Chondrocyte (in vitro differentiated cells): ENCODE results near the gene RELB. TPM values are rescaled to one million over a fixed set of nuclear protein-coding genes. Genes with fewer than 3 reads are reported as not detected.

Experiments
- DNase-seq: peaks from one replicate; pipeline ENCODE4 v3.0.0; 2021; ENCODE audit warnings: mixed read lengths, low spot score
- H3K27ac Mint-ChIP-seq: one replicate; pipeline ENCODE4 v1.8.0; 2021; ENCODE audit warnings: mild to moderate bottlenecking, moderate library complexity, mixed read lengths; ENCODE audit not compliant: unreplicated experiment
- H3K27me3 Mint-ChIP-seq: 2 replicates; pipeline ENCODE4 v1.8.0; 2021; ENCODE audit warnings: low read depth, mixed read lengths
- H3K36me3 Mint-ChIP-seq: 2 replicates; pipeline ENCODE4 v1.8.0; 2021; ENCODE audit warnings: low read depth, mixed read lengths
- H3K4me1 Mint-ChIP-seq: 2 replicates; pipeline ENCODE4 v1.8.0; 2021; ENCODE audit warnings: low read depth, mild to moderate bottlenecking, mixed read lengths
- H3K4me3 Mint-ChIP-seq: one replicate; pipeline ENCODE4 v1.8.0; 2021; ENCODE audit warnings: mild to moderate bottlenecking, moderate library complexity, mixed read lengths; ENCODE audit not compliant: unreplicated experiment
- H3K9me3 Mint-ChIP-seq: 2 replicates; pipeline ENCODE4 v1.8.0; 2021; ENCODE audit warnings: low read depth, mixed read lengths
- total RNA-seq: library from RNA; stranded (reverse); gene quantifications from 3 replicates; pipeline ENCODE4 v1.2.1, GENCODE V29; 2021
- TF ChIP-seq, protein P1 (sequence below): fragments of 200-600 bp; sonication (generic); IDR thresholded peaks from 2 replicates; pipeline ENCODE4 v1.5.0; 2021; ENCODE audit warnings: antibody characterized with exemption, mild to moderate bottlenecking, moderate library complexity

Gene RELB
- total RNA-seq, 1 donor from 2014 or later, result 11.0 TPM

DNA sequence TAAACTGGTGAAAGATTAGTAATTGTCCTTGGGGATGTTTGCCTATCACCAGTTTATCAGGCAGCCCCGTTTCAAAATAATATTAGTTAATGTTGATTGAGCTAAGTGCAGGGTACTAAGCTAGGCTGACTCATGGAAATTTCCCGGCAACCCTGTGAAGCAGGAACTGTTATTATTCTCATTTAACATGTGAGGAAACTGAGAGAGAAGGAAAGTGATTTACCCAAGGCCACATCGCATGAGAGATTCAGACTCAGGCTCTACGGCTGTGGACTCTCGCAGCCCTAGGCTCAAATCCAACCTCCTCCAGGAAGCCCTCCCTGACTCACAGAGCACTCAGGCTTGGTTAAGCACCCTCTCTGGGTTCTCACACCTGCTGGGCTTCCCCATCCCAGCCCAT, 26.4 kb upstream of the RELB start:
- DNase-seq, result no peak
- no peaks in the 10 kb centered on the region for H3K27me3 Mint-ChIP-seq
- no peaks in the 10 kb centered on the region for H3K9me3 Mint-ChIP-seq
- peaks cover 21% of the 10 kb centered on the region for H3K36me3 Mint-ChIP-seq
- no peak overlapping the region for H3K4me3 Mint-ChIP-seq
- H3K4me1 Mint-ChIP-seq, result no peaks in the 10 kb centered on the region
- TF ChIP-seq, protein P1, sequence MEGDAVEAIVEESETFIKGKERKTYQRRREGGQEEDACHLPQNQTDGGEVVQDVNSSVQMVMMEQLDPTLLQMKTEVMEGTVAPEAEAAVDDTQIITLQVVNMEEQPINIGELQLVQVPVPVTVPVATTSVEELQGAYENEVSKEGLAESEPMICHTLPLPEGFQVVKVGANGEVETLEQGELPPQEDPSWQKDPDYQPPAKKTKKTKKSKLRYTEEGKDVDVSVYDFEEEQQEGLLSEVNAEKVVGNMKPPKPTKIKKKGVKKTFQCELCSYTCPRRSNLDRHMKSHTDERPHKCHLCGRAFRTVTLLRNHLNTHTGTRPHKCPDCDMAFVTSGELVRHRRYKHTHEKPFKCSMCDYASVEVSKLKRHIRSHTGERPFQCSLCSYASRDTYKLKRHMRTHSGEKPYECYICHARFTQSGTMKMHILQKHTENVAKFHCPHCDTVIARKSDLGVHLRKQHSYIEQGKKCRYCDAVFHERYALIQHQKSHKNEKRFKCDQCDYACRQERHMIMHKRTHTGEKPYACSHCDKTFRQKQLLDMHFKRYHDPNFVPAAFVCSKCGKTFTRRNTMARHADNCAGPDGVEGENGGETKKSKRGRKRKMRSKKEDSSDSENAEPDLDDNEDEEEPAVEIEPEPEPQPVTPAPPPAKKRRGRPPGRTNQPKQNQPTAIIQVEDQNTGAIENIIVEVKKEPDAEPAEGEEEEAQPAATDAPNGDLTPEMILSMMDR, result no peak
- no peak overlapping the region for H3K27ac Mint-ChIP-seq

DNA sequence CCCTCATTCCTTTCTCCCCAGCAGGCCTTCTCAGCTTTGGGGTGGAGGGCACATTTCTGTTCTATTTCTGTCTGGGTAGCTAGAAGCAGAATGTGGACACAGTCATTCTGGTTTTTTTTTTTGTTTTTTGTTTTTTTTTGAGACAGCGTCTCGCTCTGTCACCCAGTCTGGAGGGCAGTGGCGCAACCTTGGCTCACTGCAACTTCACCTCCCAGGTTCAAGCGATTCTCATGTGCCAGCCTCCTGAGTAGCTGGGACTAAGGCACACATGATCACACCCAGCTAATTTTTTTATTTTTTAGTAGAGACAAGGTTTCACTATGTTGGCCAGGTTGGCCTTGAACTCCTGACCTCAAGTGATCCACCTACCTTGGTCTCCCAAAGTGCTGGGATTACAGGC, 25.8 kb upstream of the RELB start:
- H3K9me3 Mint-ChIP-seq, result no peaks in the 10 kb centered on the region
- H3K4me3 Mint-ChIP-seq, result no peak overlapping the region
- H3K27me3 Mint-ChIP-seq, result no peaks in the 10 kb centered on the region
- H3K4me1 Mint-ChIP-seq, result no peaks in the 10 kb centered on the region
- no peak for DNase-seq
- H3K27ac Mint-ChIP-seq, result no peak overlapping the region
- H3K36me3 Mint-ChIP-seq, result peaks cover 21% of the 10 kb centered on the region
- TF ChIP-seq, protein P1, result no peak

DNA sequence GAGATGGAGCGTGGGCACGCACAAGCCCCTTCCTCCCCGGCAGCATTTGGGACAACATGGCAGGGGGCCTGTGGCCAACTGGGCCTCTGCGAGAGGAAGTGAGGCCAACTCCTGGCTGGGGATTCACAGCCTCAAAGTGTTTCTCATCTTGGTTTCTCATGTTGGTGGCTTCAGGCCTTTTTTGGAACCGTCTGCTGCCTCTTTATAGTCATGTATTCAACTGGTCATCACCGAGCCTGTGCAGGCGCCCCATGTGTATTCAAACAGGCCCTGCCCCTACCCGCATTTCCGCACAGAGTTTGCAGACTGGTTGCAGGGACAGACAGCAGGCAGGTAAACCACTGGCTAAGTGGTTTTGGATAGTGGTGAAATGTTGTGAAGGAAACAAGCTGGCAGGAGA, 17.3 kb upstream of the RELB start:
- Mint-ChIP-seq H3K9me3 (no peaks in the 10 kb centered on the region), H3K27ac (no peak overlapping the region), H3K27me3 (no peaks in the 10 kb centered on the region), H3K4me3 (no peak overlapping the region), H3K36me3 (peaks cover 22% of the 10 kb centered on the region), H3K4me1 (no peaks in the 10 kb centered on the region)
- TF ChIP-seq, protein P1, result no peak
- DNase-seq, result no peak

DNA sequence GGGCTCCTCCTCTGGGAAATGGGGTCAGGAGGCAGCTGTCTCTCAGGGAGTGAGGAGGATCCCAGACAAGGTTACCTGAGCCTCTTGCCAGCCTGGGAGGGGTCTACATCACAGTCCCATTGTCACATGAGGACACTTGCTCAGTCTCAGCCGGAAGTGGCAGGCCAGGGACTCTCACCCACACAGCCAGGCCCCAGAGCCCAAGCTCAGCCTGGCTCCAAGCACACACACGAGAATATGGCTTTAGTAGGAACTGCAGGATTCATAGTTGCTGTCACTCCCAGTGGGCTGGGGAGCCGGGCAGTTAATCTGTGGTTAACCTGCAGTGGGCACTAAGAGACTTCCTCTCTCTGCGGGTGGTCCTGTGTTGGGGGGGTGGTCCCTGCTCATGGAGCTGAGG, 15.8 kb upstream of the RELB start:
- no peak for DNase-seq
- H3K27me3 Mint-ChIP-seq, result no peaks in the 10 kb centered on the region

DNA sequence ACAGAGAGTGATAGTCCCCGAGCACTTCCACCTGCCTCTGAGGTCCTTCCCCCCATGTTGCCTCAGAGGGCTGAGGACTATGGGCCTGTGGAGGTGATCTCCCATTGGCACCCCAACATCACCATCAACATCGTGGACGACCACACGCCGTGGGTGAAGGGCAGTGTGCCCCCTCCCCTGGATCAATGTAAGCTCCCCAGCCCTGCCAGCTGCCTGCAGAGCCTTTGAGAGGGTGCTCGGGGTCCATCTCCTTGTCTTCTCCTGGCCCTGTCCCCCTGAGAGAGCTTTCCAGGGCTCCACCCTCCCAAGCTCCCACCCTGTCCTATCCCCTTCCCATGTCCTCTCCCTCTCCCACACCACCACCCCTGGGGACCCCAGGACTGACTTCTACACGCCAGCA, 14.9 kb upstream of the RELB start:
- no peak overlapping the region for H3K4me3 Mint-ChIP-seq
- H3K4me1 Mint-ChIP-seq, result no peaks in the 10 kb centered on the region
- no peaks in the 10 kb centered on the region for H3K9me3 Mint-ChIP-seq
- TF ChIP-seq, protein P1, result no peak
- DNase-seq, result no peak
- H3K27me3 Mint-ChIP-seq, result no peaks in the 10 kb centered on the region
- H3K27ac Mint-ChIP-seq, result no peak overlapping the region
- peaks cover 22% of the 10 kb centered on the region for H3K36me3 Mint-ChIP-seq

More for the DNA sequence above, 15.8 kb upstream of the RELB start:
- Mint-ChIP-seq H3K36me3 (peaks cover 22% of the 10 kb centered on the region), H3K27ac (no peak overlapping the region), H3K9me3 (no peaks in the 10 kb centered on the region), H3K4me1 (no peaks in the 10 kb centered on the region), H3K4me3 (no peak overlapping the region)
- TF ChIP-seq, protein P1, result no peak
